T-helper 2 cell treated with Interferon-gamma antibody and Interleukin-4, amounts not matched to agents 5 μg/mL and 100 μg/mL, for 36 hours (primary cell): ENCODE measurements around the gene B4GALNT4.

Source experiments
- DNase-seq: peaks from one replicate; pipeline ENCODE4 v3.0.0; 2021; ENCODE audit warnings: low spot score
- H3K27ac Mint-ChIP-seq: one replicate; pipeline ENCODE4 v1.8.0; 2021; ENCODE audit warnings: mild to moderate bottlenecking, mixed read lengths
- H3K27me3 Mint-ChIP-seq: one replicate; pipeline ENCODE4 v1.8.0; 2021; ENCODE audit warnings: low read depth, mixed read lengths
- H3K36me3 Mint-ChIP-seq: one replicate; pipeline ENCODE4 v1.8.0; 2021; ENCODE audit warnings: low read depth, mixed read lengths
- H3K4me1 Mint-ChIP-seq: one replicate; pipeline ENCODE4 v1.8.0; 2021; ENCODE audit warnings: low read depth, mixed read lengths
- H3K4me3 Mint-ChIP-seq: one replicate; pipeline ENCODE4 v1.8.0; 2022; ENCODE audit warnings: mild to moderate bottlenecking, moderate library complexity, mixed read lengths
- H3K9me3 Mint-ChIP-seq: one replicate; pipeline ENCODE4 v1.8.0; 2021; ENCODE audit warnings: mixed read lengths

The B4GALNT4 gene

DNA sequence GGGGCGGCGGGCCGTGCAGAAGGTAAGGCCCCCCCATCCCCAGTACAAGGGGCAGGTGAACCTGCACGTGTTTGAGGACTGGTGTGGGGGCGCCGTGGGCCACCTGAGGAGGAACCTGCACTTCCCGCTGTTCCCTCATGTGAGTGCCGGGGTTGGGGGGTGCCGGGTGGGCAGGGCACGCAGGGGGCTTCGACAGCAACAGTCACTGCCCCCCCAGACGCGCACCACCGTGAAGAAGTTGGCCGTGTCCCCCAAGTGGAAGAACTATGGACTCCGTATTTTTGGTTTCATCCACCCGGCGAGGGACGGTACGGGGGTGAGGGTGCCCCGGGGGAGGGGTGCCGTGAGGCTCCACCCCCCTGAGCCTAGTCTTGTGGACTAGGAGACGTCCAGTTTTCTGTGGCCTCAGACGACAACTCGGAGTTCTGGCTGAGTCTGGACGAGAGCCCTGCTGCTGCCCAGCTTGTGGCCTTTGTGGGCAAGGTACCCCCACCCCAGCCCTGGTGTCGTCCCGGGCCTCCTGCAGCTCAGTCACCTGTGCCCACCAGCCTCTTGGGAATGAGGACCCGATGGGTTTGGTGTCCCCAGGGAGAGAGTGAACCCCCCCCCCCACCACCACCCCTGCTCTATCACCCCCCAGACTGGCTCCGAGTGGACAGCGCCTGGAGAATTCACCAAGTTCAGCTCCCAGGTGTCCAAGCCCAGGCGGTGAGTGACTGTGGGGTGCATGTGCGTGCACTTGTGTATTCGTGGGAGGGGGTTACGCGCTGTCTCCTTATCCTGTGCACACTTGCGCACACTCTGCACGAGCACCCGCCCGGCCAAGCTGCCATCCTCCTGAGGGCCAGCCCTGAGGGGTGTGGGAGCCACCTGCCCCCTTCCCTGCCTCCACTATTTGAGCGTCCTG, 3.8 kb downstream of the B4GALNT4 start:
- peaks cover 28% of the 10 kb centered on the region for H3K27me3 Mint-ChIP-seq
- no peak for DNase-seq
- no peaks in the 10 kb centered on the region for H3K4me1 Mint-ChIP-seq
- no peak overlapping the region for H3K4me3 Mint-ChIP-seq
- no peaks in the 10 kb centered on the region for H3K36me3 Mint-ChIP-seq
- peaks cover 5% of the 10 kb centered on the region for H3K9me3 Mint-ChIP-seq
- H3K27ac Mint-ChIP-seq, result no peak overlapping the region

- Mint-ChIP-seq H3K27me3 (peaks cover 24% of the 10 kb centered on the region), H3K4me1 (no peaks in the 10 kb centered on the region), H3K36me3 (no peaks in the 10 kb centered on the region), H3K9me3 (peaks cover 5% of the 10 kb centered on the region), H3K27ac (peak overlapping the region; percentile 74), H3K4me3 (no peak overlapping the region)
- no peak for DNase-seq
Observed at GRCh38 chr11:373716-374551, 4.6 kb downstream of the B4GALNT4 start.

DNA sequence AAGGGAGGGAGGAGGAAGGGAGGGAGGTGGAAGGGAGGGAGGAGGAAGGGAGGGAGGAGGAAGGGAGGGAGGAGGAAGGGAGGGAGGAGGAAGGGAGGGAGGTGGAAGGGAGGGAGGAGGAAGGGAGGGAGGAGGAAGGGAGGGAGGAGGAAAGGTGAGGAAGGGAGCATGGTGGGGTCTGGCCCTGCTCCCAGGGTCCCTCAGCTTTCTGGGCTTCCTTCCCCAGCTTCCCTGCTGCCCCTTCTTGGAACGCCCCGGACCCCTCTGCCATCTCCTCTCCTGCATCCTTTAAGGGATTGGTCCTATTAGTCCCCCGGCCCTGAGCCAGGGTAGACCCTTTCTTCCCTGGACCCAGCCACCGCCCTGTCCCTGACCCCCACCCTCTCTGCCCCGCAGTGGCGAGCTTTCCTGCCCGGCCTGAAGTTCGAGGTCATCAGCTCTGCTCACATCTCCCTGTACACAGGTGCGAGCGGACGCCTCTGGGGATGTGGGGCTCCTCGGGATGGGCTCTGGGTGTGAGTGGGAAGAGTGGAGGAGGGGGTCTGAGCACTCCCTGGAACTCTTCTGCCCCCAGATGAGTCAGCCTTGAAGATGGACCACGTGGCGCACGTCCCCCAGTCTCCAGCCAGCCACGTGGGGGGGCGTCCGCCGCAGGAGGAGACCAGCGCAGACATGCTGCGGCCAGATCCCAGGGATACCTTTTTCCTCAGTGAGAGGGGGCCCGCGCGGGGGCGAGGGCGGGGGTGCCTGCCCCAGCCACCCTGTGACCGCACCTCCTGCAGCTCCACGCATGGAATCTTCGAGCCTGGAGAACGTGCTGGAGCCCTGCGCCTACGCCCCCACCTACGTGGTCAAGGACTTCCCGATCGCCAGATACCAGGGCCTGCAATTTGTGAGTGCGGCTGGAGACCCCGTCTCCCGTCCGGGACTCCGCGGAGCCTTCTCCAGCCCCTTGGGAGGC, 6.0 kb downstream of the B4GALNT4 start:
- H3K4me1 Mint-ChIP-seq, result no peaks in the 10 kb centered on the region
- no peaks in the 10 kb centered on the region for H3K36me3 Mint-ChIP-seq
- no peak overlapping the region for H3K27ac Mint-ChIP-seq
- DNase-seq, result no peak
- H3K27me3 Mint-ChIP-seq, result peaks cover 20% of the 10 kb centered on the region
- H3K4me3 Mint-ChIP-seq, result no peak overlapping the region
- H3K9me3 Mint-ChIP-seq, result peaks cover 5% of the 10 kb centered on the region

GRCh38 chr11:376531-377173, 7.4 kb downstream of the B4GALNT4 start:
- peaks cover 9% of the 10 kb centered on the region for H3K27me3 Mint-ChIP-seq
- DNase-seq, result no peak
- no peak overlapping the region for H3K4me3 Mint-ChIP-seq
- H3K27ac Mint-ChIP-seq, result no peak overlapping the region
- peaks cover 5% of the 10 kb centered on the region for H3K9me3 Mint-ChIP-seq
- no peaks in the 10 kb centered on the region for H3K36me3 Mint-ChIP-seq
- H3K4me1 Mint-ChIP-seq, result no peaks in the 10 kb centered on the region

DNA sequence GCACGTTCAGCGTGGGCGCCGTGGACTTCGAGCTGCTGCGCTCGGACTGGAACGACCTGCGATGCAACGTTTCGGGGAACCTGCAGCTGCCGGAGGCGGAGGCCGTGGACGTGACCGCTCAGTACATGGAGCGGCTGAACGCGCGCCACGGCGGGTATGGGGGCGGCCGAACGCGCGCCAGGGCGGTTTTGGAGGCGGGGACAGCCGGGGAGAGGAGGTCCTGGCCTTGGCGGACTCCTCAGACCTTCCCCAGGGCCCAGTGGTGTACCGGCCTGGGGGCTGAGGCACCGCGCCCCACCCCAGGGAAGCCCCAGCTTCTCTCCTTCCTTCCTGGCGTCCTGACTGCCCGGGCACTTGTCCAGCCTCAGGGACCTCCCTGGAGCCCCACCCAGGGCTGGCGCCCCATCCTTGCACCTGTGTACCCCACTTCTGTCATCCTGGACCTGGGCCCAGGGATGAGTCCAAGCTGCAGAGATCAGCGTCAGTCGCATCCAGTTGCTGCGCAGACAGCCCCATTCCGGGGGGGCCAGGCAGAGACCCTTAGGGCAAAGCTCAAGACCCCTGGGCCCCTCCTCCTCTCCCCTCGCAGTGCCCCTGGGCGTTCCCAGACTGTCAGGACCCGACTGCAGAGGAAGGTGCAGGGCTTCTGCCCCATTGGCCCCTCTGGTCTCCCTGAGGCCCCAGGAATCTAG, 8.0 kb downstream of the B4GALNT4 start:
- DNase-seq, result no peak
- Mint-ChIP-seq H3K4me3 (no peak overlapping the region), H3K27ac (no peak overlapping the region), H3K36me3 (no peaks in the 10 kb centered on the region), H3K9me3 (peaks cover 5% of the 10 kb centered on the region), H3K27me3 (peaks cover 3% of the 10 kb centered on the region), H3K4me1 (peaks cover 4% of the 10 kb centered on the region)

DNA sequence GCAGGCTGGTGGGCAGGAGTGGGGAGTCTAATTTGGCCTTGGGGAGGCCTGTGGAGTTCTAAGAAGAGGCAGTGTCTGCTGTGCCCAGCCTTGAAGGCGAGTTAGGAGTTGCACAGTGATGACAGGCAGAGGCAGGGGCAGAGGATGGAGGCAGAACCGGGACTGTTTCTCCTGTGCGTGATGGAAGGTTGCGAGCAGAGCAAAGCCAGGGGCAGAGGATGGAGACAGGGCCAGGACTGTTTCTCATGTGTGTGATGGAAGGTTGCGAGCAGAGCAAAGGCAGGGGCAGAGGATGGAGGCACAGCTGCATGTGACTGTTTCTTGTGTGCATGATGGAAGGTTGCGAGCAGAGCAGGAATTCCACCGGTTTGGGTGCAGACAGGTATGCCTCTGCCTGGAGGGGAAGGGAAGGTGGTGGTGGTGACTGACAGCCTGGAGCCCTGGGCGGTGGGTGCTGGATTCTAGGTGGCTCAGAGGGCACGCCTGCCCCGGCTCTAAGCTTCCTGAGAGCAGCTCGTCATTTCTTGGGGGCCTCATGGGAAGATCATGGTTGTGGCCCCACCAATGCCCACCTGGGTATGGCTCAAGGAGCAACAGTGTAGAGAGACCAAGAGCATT, 8.7 kb downstream of the B4GALNT4 start:
- no peak overlapping the region for H3K4me3 Mint-ChIP-seq
- H3K27ac Mint-ChIP-seq, result no peak overlapping the region
- DNase-seq, result no peak
- peaks cover 3% of the 10 kb centered on the region for H3K27me3 Mint-ChIP-seq
- peaks cover 4% of the 10 kb centered on the region for H3K4me1 Mint-ChIP-seq
- H3K36me3 Mint-ChIP-seq, result no peaks in the 10 kb centered on the region
- H3K9me3 Mint-ChIP-seq, result peaks cover 5% of the 10 kb centered on the region

DNA sequence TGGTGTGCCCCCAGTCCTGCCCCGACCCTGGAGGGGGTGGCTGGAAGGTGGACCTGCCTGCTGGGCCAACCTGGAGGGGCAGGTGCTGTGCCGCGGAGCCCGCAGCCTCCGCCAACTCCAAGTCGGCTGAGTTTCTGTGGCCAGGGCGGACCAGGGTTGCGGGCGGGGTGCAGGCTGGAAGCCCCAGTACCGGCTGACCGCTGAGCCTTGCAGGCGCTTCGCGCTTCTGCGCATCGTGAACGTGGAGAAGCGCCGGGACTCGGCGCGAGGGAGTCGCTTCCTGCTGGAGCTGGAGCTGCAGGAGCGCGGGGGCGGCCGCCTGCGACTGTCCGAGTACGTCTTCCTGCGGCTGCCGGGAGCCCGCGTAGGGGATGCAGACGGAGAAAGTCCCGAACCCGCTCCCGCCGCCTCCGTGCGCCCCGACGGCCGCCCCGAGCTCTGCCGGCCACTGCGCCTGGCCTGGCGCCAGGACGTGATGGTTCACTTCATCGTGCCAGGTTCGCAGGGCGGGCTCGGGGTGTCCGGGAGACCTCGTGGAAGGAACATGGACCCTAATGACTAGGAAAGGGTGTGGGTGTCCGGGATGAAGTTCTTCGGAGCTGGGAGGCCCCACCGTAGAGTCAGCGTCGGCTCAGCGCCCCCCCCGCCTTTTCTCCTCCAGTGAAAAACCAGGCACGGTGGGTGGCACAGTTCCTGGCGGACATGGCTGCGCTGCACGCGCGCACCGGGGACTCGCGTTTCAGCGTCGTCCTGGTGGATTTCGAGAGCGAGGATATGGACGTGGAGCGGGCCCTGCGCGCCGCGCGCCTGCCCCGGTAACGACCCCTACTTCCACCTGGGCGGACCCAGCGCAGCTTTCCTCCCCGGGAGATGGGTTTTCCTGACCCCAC, 10.2 kb downstream of the B4GALNT4 start:
- Mint-ChIP-seq H3K27ac (no peak overlapping the region), H3K4me1 (peaks cover 4% of the 10 kb centered on the region), H3K27me3 (peaks cover 3% of the 10 kb centered on the region), H3K9me3 (no peaks in the 10 kb centered on the region), H3K4me3 (no peak overlapping the region), H3K36me3 (no peaks in the 10 kb centered on the region)
- no peak for DNase-seq

- DNase-seq, result no peak
- H3K27ac Mint-ChIP-seq, result no peak overlapping the region
- H3K9me3 Mint-ChIP-seq, result no peaks in the 10 kb centered on the region
- peaks cover 4% of the 10 kb centered on the region for H3K4me1 Mint-ChIP-seq
- peaks cover 3% of the 10 kb centered on the region for H3K27me3 Mint-ChIP-seq
- H3K4me3 Mint-ChIP-seq, result no peak overlapping the region
- no peaks in the 10 kb centered on the region for H3K36me3 Mint-ChIP-seq
Observed at GRCh38 chr11:380095-380480, 10.8 kb downstream of the B4GALNT4 start.

DNA sequence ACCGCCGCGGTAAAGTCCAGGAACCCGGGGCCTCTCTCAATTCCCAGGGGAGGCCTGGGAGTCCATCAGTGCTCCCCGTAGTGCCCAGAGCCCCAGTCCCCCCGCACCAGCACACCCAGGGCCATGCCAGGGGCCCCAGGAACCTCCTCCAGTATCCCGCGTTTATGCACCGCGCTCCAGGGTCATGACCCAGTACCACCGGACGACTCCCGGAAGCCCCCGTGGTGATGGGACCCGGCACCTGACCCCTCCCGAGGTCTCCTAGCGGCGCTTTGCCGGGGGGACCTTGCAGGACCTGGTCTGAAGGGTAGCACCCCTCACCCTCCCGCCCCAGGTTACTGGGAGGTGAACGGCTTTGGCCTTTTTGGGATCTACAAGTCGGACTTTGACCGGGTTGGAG, 11.2 kb downstream of the B4GALNT4 start:
- H3K4me3 Mint-ChIP-seq, result no peak overlapping the region
- H3K4me1 Mint-ChIP-seq, result peaks cover 4% of the 10 kb centered on the region
- H3K27ac Mint-ChIP-seq, result no peak overlapping the region
- no peak for DNase-seq
- H3K36me3 Mint-ChIP-seq, result no peaks in the 10 kb centered on the region
- H3K27me3 Mint-ChIP-seq, result peaks cover 3% of the 10 kb centered on the region
- no peaks in the 10 kb centered on the region for H3K9me3 Mint-ChIP-seq

- Mint-ChIP-seq H3K36me3 (no peaks in the 10 kb centered on the region), H3K4me3 (no peak overlapping the region), H3K4me1 (peaks cover 4% of the 10 kb centered on the region), H3K27me3 (peaks cover 3% of the 10 kb centered on the region), H3K27ac (no peak overlapping the region), H3K9me3 (no peaks in the 10 kb centered on the region)
- no peak for DNase-seq
Observed at GRCh38 chr11:380996-381395, 11.7 kb downstream of the B4GALNT4 start.

DNA sequence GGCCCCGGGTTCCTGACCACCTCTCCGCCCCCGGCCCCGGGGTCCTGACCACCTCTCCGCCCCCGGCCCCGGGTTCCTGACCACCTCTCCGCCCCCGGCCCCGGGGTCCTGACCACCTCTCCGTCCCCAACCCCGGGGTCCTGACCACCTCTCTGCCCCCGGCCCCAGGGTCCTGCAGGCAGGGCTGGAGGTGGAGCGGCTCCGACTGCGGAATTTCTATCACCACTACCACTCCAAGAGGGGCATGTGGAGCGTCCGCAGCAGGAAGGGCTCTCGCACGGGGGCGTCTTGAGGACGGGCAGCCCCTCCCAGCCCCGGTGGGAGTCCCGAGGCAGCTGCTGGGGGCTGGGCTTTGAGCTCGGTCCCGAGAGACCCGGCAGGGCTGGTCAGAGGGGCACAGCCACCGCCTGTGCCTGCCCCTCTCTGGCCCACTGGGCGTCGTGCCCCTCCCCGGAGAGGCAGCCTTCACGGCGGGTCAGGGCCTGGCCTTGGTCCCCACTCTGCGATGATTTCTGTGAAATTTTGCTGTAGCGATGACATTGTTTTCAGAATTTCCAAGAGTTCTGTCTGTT, 12.3 kb downstream of the B4GALNT4 start:
- DNase-seq, result no peak
- H3K36me3 Mint-ChIP-seq, result no peaks in the 10 kb centered on the region
- no peak overlapping the region for H3K4me3 Mint-ChIP-seq
- H3K4me1 Mint-ChIP-seq, result peaks cover 4% of the 10 kb centered on the region
- peaks cover 1% of the 10 kb centered on the region for H3K9me3 Mint-ChIP-seq
- no peak overlapping the region for H3K27ac Mint-ChIP-seq
- H3K27me3 Mint-ChIP-seq, result peaks cover 3% of the 10 kb centered on the region
